Natural killer cell treated with Interleukin-12 subunit alpha and Interleukin-12 subunit beta and Interleukin-15 and Interleukin-18, amount 100 ng/mL, for 72 hours (primary cell): Measurements from ENCODE around the gene ZNF529. TPM values are rescaled to one million over a fixed set of nuclear protein-coding genes. Genes with fewer than 3 reads are reported as not detected.
A peak's percentile ranks its signal among the peaks of the same experiment; 100 is the strongest.
"Not testable (repeated sequence)": the region's sequence is repeated elsewhere in the genome, so short reads cannot be mapped to it uniquely, and the experiment has no call there.

Source experiments
- ATAC-seq, 2 donors: fragments of 150-1000 bp; cut with Tn5 transposase in 1 of 2; sonication (Bioruptor Pico), chemical (Tn5 transposase) in 1 of 2; 2 replicates each; pipeline ENCODE4 v1.10.0; 2021
- DNase-seq: peaks from one replicate; pipeline ENCODE4 v3.0.0; 2022; ENCODE audit warnings: low spot score
- H3K27ac Mint-ChIP-seq, 2 donors: 1 replicate in 1 of 2; 2 replicates in 1 of 2; pipeline ENCODE4 v1.8.0; 2022; ENCODE audit warnings: mixed read lengths in 2 of 2, mild to moderate bottlenecking in 1 of 2, moderate library complexity in 1 of 2
- H3K27me3 Mint-ChIP-seq, 2 donors: 1 replicate in 1 of 2; 2 replicates in 1 of 2; pipeline ENCODE4 v1.8.0; 2022; ENCODE audit warnings: mixed read lengths in 2 of 2
- H3K36me3 Mint-ChIP-seq: one replicate; pipeline ENCODE4 v1.8.0; 2022; ENCODE audit warnings: mixed read lengths
- H3K4me1 Mint-ChIP-seq, 2 donors: 1 replicate in 1 of 2; 2 replicates in 1 of 2; pipeline ENCODE4 v1.8.0; 2022; ENCODE audit warnings: low read depth in 2 of 2, mixed read lengths in 2 of 2, mild to moderate bottlenecking in 1 of 2
- H3K4me3 Mint-ChIP-seq: one replicate; pipeline ENCODE4 v1.8.0; 2022; ENCODE audit warnings: mixed read lengths
- H3K9me3 Mint-ChIP-seq: 2 replicates; pipeline ENCODE4 v1.8.0; 2022; ENCODE audit warnings: mixed read lengths
- total RNA-seq, 2 donors: library from RNA; stranded (reverse); gene quantifications; one replicate each; pipeline ENCODE4 v1.2.3, GENCODE V29; 2022

Gene ZNF529
- 10 to 100 TPM; 11.0 to 14.6 TPM for total RNA-seq

- Mint-ChIP-seq H3K36me3 (peaks cover 58% of the 10 kb centered on the region), H3K27me3 (no peaks in the 10 kb centered on the region), H3K4me1 (peaks cover 26 to 35% of the 10 kb centered on the region in 2 donors), H3K27ac (peak within 1 kb of the TSS; percentile 91 to 99), H3K4me3 (peak within 1 kb of the TSS; percentile 100), H3K9me3 (peaks cover 4% of the 10 kb centered on the region)
- ATAC-seq (peak; percentile 97 to 98), DNase-seq (peak; percentile 90)
These were observed at the start of gene ZNF529 for GRCh38 chr19:36573020-36573894. ZNF529 (minus strand) TSS chr19:36573292; CDS start chr19:36572346, 946 bp downstream.

- Mint-ChIP-seq H3K36me3 (peaks cover 38% of the 10 kb centered on the region), H3K4me1 (peaks cover 22 to 27% of the 10 kb centered on the region in 2 donors), H3K27me3 (no peaks in the 10 kb centered on the region), H3K4me3 (peak overlapping the region; percentile 84), H3K9me3 (peaks cover 9% of the 10 kb centered on the region), H3K27ac (peak overlapping the region; percentile 60 to 68)
- ATAC-seq (peak; percentile 67 to 72), DNase-seq (no peak)
These were observed 32.9 kb upstream of the ZNF529 start for GRCh38 chr19:36605877-36606478.

GRCh38 chr19:36605101-36605876, 32.2 kb upstream of the ZNF529 start, which contains the start of gene ZNF382:
ZNF382 (plus strand) TSS chr19:36605313; CDS start chr19:36609915, 4,602 bp downstream.
- Mint-ChIP-seq H3K27ac (peak within 1 kb of the TSS; percentile 60 to 68), H3K4me3 (peak within 1 kb of the TSS; percentile 84), H3K9me3 (peaks cover 9% of the 10 kb centered on the region), H3K36me3 (peaks cover 37% of the 10 kb centered on the region), H3K4me1 (peaks cover 22 to 27% of the 10 kb centered on the region in 2 donors), H3K27me3 (no peaks in the 10 kb centered on the region)
- peak; percentile 88 to 89 for ATAC-seq
- peak; percentile 75 for DNase-seq

- H3K4me3 Mint-ChIP-seq, result peak overlapping the region; percentile 84
- peak overlapping the region; percentile 60 to 68 for H3K27ac Mint-ChIP-seq
- DNase-seq (peak; percentile 76), ATAC-seq (peak; percentile 91 to 92)
- peaks cover 22 to 27% of the 10 kb centered on the region in 2 donors for H3K4me1 Mint-ChIP-seq
- H3K9me3 Mint-ChIP-seq, result peaks cover 9% of the 10 kb centered on the region
- H3K27me3 Mint-ChIP-seq, result no peaks in the 10 kb centered on the region
- peaks cover 37% of the 10 kb centered on the region for H3K36me3 Mint-ChIP-seq
These were observed 31.6 kb upstream of the ZNF529 start for GRCh38 chr19:36604656-36605100.

- H3K27me3 Mint-ChIP-seq, H3K27ac Mint-ChIP-seq: not testable (repeated sequence)
These were observed 29.6 kb upstream of the ZNF529 start for GRCh38 chr19:36602681-36603080.

GRCh38 chr19:36579255-36579654, 6.2 kb upstream of the ZNF529 start:
- DNase-seq (no peak), ATAC-seq (no peak)
- Mint-ChIP-seq H3K27me3 (no peaks in the 10 kb centered on the region), H3K36me3 (peaks cover 60% of the 10 kb centered on the region), H3K27ac (no peak overlapping the region), H3K4me1 (peaks cover 11 to 15% of the 10 kb centered on the region in 2 donors), H3K9me3 (peaks cover 14% of the 10 kb centered on the region), H3K4me3 (no peak overlapping the region)

More at GRCh38 chr19:36602681-36603080, 29.6 kb upstream of the ZNF529 start:
- H3K9me3 Mint-ChIP-seq, ATAC-seq, H3K4me3 Mint-ChIP-seq, DNase-seq: not testable (repeated sequence)
- peaks cover 22 to 27% of the 10 kb centered on the region in 2 donors for H3K4me1 Mint-ChIP-seq
- H3K36me3 Mint-ChIP-seq, result peaks cover 23% of the 10 kb centered on the region

GRCh38 chr19:36577271-36577996, 4.3 kb upstream of the ZNF529 start:
- peaks cover 8% of the 10 kb centered on the region for H3K9me3 Mint-ChIP-seq
- no peaks in the 10 kb centered on the region for H3K27me3 Mint-ChIP-seq
- no peak overlapping the region for H3K4me3 Mint-ChIP-seq
- ATAC-seq, result no peak
- H3K27ac Mint-ChIP-seq, result no peak overlapping the region
- H3K36me3 Mint-ChIP-seq, result peaks cover 64% of the 10 kb centered on the region
- H3K4me1 Mint-ChIP-seq, result peaks cover 20 to 26% of the 10 kb centered on the region in 2 donors
- DNase-seq, result no peak

GRCh38 chr19:36574741-36575140, 1.6 kb upstream of the ZNF529 start:
- no peaks in the 10 kb centered on the region for H3K27me3 Mint-ChIP-seq
- peaks cover 56% of the 10 kb centered on the region for H3K36me3 Mint-ChIP-seq
- DNase-seq (no peak), ATAC-seq (no peak)
- H3K4me3 Mint-ChIP-seq, result peak overlapping the region; percentile 100
- peaks cover 26 to 35% of the 10 kb centered on the region in 2 donors for H3K4me1 Mint-ChIP-seq
- peak overlapping the region in 1 of 2 donors; percentile 99 for H3K27ac Mint-ChIP-seq
- H3K9me3 Mint-ChIP-seq, result peaks cover 4% of the 10 kb centered on the region

GRCh38 chr19:36573895-36574720, 1.0 kb upstream of the ZNF529 start:
- H3K27ac Mint-ChIP-seq, result peak overlapping the region; percentile 91 to 99
- H3K4me1 Mint-ChIP-seq, result peaks cover 26 to 35% of the 10 kb centered on the region in 2 donors
- ATAC-seq (no peak), DNase-seq (no peak)
- no peaks in the 10 kb centered on the region for H3K27me3 Mint-ChIP-seq
- H3K36me3 Mint-ChIP-seq, result peaks cover 55% of the 10 kb centered on the region
- H3K9me3 Mint-ChIP-seq, result peaks cover 4% of the 10 kb centered on the region
- H3K4me3 Mint-ChIP-seq, result peak overlapping the region; percentile 100

GRCh38 chr19:36572593-36573019, 486 bp downstream of the ZNF529 start:
- Mint-ChIP-seq H3K9me3 (peaks cover 4% of the 10 kb centered on the region), H3K27me3 (no peaks in the 10 kb centered on the region), H3K4me1 (peaks cover 30 to 35% of the 10 kb centered on the region in 2 donors), H3K27ac (peak overlapping the region; percentile 91 to 99), H3K4me3 (peak overlapping the region; percentile 100), H3K36me3 (peaks cover 63% of the 10 kb centered on the region)
- DNase-seq, result no peak
- ATAC-seq, result no peak

GRCh38 chr19:36564391-36564790, 8.7 kb downstream of the ZNF529 start:
- Mint-ChIP-seq H3K27me3 (no peaks in the 10 kb centered on the region), H3K4me1 (peaks cover 0 to 14% of the 10 kb centered on the region in 2 donors), H3K36me3 (peaks cover 68% of the 10 kb centered on the region), H3K27ac (no peak overlapping the region), H3K4me3 (no peak overlapping the region), H3K9me3 (peaks cover 10% of the 10 kb centered on the region)
- no peak for ATAC-seq
- no peak for DNase-seq
